Ovary (tissue), 3 donors: Measurements from ENCODE around the gene A4GALT.

Source experiments
- POLR2A ChIP-seq: fragments of 450-650 bp; IDR thresholded peaks from one replicate; pipeline ENCODE4 v1.6.1; 2017; ENCODE audit warnings: antibody characterized with exemption, mild to moderate bottlenecking, moderate library complexity
- TF ChIP-seq, protein P1 (sequence below), 3 donors: fragments of 450-650 bp in 2 of 3; fragments of 200-600 bp in 1 of 3; IDR thresholded peaks; one replicate each; pipeline versions ENCODE4 v1.5.1 to v1.8.0; 2016 to 2022; ENCODE audit warnings: antibody characterized with exemption in 3 of 3, mild to moderate bottlenecking in 1 of 3
- donor health status: DM: no; HTN: no; CAD: no.

- TF ChIP-seq, protein P1, sequence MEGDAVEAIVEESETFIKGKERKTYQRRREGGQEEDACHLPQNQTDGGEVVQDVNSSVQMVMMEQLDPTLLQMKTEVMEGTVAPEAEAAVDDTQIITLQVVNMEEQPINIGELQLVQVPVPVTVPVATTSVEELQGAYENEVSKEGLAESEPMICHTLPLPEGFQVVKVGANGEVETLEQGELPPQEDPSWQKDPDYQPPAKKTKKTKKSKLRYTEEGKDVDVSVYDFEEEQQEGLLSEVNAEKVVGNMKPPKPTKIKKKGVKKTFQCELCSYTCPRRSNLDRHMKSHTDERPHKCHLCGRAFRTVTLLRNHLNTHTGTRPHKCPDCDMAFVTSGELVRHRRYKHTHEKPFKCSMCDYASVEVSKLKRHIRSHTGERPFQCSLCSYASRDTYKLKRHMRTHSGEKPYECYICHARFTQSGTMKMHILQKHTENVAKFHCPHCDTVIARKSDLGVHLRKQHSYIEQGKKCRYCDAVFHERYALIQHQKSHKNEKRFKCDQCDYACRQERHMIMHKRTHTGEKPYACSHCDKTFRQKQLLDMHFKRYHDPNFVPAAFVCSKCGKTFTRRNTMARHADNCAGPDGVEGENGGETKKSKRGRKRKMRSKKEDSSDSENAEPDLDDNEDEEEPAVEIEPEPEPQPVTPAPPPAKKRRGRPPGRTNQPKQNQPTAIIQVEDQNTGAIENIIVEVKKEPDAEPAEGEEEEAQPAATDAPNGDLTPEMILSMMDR (IDR thresholded peaks at IDR 0.05): no peak
- no peak for TF ChIP-seq POLR2A
Observed at GRCh38 chr22:42758931-42759629, 38.4 kb upstream of the A4GALT start.
